GM12874 (cell line): ENCODE measurements around the gene IFI30.

Experiments
- CTCF ChIP-seq: IDR thresholded peaks from 2 replicates; pipeline ENCODE4 v1.5.1; 2011; ENCODE audit warnings: low read depth, mild to moderate bottlenecking, control low read depth, low read length, moderate library complexity; ENCODE audit not compliant: insufficient read depth

The IFI30 gene

GRCh38 chr19:18202397-18202777, 28.8 kb downstream of the IFI30 start:
- TF ChIP-seq CTCF: no peak

GRCh38 chr19:18202778-18203407, 29.3 kb downstream of the IFI30 start:
- peak; percentile 31; the same call in 1 of the 2 replicates for TF ChIP-seq CTCF

- TF ChIP-seq CTCF: no peak
Measured at GRCh38 chr19:18203408-18203862, 29.8 kb downstream of the IFI30 start.

- TF ChIP-seq CTCF: no peak
Measured at GRCh38 chr19:18203863-18204393, 30.3 kb downstream of the IFI30 start, which contains the start of gene RAB3A. TSS of gene RAB3A (minus strand) at chr19:18204042. CDS start at chr19:18202740, 1,302 bp downstream.

GRCh38 chr19:18204394-18205199, 31.0 kb downstream of the IFI30 start:
- no peak for TF ChIP-seq CTCF

- no peak for TF ChIP-seq CTCF
Measured at GRCh38 chr19:18205200-18205892, 31.7 kb downstream of the IFI30 start.

- TF ChIP-seq CTCF: no peak
Measured at GRCh38 chr19:18206018-18206417, 32.4 kb downstream of the IFI30 start.
